Measurements from ENCODE around the gene CDNF.
"Not testable (repeated sequence)": the region's sequence is repeated elsewhere in the genome, so short reads cannot be mapped to it uniquely, and the experiment has no call there.

The CDNF gene

GRCh38 chr10:14839305-14839695 is 1.5 kb upstream of the CDNF start:
- no peak for DNase-seq (ENCODE audit: low read depth in 2 of 2)

DNA sequence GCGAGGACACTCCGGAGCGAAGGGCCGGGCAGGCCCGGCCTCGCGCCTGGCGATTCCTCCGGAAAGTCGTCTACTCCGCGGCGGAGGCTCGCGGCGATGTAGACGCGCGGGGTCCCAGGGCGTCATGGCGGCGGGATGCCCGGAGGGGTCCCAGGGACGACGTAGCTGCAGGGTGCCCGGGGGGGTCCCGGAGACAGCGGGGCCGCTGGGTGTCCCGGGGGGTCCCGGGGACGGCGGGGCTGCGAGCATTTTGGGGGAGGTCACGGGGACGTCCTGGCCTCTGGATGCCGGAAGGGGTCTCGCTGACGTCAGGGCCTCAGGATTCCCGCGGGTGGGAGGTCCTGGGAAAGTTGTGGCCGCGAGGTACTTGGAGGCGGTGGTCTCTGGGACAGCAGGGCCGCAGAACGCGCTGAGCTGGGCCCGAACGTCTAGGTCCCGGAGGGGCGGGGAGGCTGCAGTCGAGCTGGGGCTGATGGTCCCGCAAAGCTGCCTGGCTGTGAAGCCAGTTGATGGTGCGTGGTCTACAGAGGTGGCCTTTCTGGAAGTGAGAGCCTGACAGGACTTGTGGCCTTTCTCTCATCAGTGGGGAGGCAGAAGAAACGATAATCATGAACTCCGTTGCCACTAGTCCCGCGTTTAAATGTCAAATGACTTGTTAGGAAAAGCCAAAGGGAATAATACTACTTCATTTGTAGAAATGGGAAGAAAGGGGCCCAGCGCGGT is 906 bp upstream of the CDNF start:
- DNase-seq (ENCODE audit: low read depth in 2 of 2) = no peak

DNA sequence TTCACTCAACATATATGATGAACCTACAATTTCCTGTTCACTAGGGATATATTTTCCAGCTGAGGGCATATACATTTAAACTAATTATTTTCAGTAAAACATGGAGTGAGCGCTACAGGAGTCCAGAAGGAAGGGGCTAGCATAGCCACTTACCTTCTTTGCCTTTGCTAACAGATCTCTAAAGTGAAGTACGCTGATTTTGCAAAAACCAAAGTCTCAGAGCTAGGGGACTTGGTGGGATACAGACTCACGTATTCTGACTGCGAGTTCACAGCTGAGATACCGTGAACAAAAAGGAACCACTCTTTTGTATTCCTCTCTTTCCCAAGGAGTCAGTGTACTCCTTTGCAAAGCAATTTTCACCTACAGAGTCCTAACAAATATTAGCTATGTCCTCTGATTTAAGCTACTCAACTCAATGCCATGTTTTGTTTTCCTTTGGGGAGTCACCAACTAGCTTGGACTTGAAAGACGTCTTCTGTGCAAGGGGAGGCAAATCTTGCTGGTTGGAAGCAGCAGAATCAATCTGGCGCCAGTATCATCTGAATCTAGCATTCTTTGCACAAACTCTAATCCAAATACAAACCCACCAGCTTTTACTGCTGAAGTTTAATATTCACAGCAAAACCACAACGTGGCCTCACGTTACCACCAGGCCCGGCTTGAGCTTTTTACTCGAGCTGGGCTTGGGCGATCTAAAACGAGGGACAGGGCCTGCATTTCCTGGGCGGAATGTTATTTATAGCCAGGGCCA is 657 bp downstream of the CDNF start:
- DNase-seq (ENCODE audit: low read depth in 2 of 2) = no peak

DNA sequence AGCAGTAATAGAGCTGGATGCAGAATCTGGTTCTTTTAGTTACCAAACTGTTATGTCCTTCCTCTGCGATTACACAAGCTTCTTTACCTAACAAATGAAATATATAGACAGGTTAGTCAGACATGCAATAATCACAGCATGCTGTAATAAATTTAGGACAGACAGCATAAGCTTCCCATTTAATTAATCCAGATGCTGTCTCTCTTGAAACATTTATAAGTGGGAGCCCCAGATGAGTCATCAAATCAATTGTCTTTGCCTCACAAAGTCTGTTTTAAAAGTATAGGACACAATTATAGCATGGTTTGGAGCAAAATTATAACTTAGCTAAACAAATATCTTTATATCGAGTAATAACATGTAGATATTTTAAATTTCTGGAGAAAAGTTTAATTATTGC is 1.6 kb downstream of the CDNF start:
- DNase-seq (ENCODE audit: low read depth in 2 of 2) = peak; percentile 47 to 54

- DNase-seq (ENCODE audit: low read depth in 2 of 2) = no peak
Observed at GRCh38 chr10:14833106-14833505, 4.7 kb downstream of the CDNF start.

GRCh38 chr10:14826076-14826829 is 11.6 kb downstream of the CDNF start:
- DNase-seq (ENCODE audit: low read depth in 2 of 2) = no peak

DNA sequence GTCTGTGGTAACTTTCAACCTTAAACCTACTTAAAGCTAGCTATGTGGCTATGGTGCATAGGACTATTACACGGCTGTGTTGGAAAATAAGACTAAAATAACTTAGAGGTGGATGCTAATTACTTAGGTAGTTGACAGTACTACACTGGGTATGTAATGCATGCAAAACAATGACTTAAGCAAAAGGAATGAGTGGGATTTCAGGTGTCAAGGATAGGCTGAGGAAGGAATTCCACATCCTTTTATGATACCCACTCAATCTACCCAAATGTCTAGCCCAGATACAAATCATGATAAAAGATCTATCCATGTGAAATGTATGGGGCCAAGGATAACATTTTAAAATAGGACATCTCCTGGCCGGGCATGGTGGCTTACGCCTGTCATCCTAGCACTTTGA is 13.9 kb downstream of the CDNF start:
- no peak for DNase-seq (ENCODE audit: low read depth in 2 of 2)

DNA sequence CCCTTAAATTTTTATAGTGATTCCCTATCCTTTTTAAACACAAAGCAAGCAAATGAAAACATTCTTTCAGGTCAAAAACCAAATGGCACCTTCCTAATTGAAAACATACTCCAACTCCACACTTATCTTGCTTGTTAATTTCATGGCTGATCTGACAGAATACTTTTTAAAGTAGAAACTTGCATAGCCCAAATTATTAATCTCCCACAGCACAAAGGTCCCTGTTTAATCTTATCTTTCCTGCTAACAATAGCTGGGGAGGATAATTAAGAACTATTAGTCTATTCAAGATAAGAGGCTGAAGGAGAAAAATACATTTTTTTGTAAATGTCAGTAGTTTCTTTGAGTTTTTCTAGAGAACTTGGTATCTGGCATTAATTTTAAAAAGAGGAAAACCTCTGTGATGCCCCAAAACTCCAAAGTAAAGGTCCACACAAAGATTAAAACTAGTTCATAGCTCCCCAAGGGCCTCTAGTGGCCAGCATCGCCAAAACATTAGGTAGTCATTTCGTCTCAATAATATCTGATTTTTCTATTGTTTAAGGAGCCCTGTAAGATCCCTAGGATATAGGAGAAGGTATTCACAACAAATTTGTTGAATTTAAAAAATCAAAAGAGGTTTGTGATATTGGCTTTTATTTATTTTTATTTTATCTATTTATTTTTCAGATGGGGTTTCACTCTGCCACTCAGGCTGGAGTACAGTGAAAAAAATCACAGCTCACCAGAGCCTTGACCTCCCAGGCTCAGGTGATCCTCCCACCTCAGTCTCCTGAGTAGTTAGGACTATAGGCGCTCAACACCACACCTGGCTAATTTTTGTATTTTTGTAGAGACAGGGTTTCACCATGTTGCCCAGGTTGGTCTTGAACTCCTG is 14.7 kb downstream of the CDNF start:
- DNase-seq (ENCODE audit: low read depth in 2 of 2) = peak in 1 of 2 experiments; percentile 20

DNA sequence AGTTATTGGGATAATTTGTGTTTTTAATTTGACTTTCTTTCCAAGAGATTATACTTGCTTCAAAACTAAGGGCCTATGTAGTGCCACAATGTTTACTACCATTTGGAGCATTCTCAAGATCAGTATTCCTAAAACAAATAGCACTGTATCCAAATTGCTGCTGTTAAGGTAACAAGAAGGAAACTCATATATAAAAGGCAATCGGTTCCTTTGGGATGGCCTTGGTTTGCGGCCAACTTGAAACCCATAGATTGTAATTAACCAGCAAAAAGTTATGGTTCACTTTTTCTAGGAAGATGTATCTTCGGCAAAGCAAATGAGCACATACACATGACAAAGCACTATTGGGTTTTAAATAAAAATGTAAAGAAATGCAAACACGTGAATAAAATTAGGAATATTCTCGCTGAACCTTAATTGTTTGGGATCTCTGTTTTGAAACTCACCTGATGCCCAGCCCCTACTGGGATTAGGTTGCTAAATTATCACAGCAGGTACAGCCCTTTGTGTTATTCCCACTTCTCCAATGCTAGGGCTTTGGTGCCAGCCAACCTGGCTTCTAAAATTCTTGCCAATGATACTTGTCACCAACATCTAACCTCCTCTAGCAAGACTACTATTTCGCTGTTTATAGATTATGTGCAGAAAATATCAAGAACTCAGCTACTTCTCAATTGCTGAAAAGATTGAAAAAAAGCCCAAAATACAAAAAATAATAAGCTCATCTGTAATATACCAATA is 16.0 kb downstream of the CDNF start:
- DNase-seq (ENCODE audit: low read depth in 2 of 2) = no peak

- DNase-seq (ENCODE audit: low read depth in 2 of 2) = no peak
Observed at GRCh38 chr10:14820775-14821154, 17.1 kb downstream of the CDNF start.

DNA sequence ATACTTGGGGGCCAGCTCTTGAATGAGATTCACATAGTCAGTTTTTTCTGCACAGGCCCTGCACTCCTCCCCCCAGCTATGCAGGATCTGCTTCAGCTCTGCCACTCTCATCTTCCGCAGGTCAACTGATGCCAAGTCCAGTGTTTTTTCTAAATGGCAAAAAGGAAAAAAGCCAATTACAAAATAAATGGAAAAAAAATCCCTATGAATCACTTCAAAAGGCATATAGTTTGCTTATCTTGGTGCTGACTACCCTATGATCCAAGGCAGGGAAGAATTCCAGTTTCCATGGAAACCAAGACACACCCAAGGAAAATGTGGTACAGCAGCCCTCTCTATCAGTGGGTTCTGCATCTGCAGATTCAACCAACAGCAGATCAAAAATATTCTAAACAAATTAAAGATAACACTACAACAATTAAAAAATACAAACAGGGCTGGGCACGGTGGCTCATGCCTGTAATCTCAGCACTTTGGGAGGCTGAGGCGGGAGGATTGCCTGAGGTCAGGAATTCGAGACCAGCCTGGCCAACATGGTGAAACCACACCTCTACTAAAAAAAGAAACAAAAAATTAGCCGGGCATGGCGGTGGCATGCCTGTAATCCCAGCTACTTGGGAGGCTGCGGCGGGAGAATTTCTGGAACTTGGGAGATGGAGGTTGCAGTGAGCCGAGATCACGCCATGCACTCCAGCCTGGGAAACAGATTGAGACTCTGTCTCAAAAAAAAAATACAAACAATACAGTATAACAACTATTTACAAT is 17.6 kb downstream of the CDNF start:
- peak in 1 of 2 experiments; percentile 20 for DNase-seq (ENCODE audit: low read depth in 2 of 2)

DNA sequence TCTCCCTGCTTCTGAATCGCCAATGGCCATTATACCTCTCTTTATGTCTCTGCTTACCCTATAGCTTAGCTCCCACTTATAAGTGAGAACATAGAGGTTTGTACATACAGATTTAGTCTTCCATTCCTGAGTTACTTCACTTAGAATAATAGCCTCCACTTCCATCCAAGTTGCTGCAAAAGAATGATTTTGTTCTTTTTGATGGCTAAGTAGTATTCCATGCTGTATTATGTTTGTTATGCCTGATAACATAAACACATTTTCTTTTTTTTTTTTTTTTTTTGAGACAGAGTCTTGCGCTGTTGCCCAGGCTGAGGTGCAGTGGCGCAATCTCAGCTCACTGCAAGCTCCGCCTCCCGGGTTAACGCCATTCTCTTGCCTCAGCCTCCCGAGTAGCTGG is 21.1 kb downstream of the CDNF start:
- not testable (repeated sequence) for DNase-seq (ENCODE audit: low read depth in 2 of 2)

- no peak for DNase-seq (ENCODE audit: low read depth in 2 of 2)
Observed at GRCh38 chr10:14815681-14816080, 22.2 kb downstream of the CDNF start.

DNA sequence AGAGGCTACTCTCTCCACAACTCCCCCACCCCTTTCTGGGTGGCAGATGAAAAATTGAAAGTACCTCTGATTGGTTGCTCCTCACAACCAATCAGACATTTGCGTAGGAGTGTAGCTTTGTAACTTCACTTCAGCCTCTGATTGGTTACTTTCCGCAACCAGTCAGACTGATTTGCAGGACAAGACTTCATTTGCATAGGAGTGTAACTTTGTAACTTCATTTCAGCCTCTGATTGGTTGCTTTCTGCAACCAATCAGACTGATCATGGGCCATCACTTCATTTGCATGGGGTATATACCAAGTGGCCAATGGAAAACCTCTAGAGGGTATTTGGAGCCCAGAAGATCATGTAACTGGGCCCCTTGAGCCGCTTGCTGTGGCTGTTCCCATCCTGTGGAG is 25.6 kb downstream of the CDNF start:
- DNase-seq (ENCODE audit: low read depth in 2 of 2) = peak in 1 of 2 experiments; percentile 3

DNA sequence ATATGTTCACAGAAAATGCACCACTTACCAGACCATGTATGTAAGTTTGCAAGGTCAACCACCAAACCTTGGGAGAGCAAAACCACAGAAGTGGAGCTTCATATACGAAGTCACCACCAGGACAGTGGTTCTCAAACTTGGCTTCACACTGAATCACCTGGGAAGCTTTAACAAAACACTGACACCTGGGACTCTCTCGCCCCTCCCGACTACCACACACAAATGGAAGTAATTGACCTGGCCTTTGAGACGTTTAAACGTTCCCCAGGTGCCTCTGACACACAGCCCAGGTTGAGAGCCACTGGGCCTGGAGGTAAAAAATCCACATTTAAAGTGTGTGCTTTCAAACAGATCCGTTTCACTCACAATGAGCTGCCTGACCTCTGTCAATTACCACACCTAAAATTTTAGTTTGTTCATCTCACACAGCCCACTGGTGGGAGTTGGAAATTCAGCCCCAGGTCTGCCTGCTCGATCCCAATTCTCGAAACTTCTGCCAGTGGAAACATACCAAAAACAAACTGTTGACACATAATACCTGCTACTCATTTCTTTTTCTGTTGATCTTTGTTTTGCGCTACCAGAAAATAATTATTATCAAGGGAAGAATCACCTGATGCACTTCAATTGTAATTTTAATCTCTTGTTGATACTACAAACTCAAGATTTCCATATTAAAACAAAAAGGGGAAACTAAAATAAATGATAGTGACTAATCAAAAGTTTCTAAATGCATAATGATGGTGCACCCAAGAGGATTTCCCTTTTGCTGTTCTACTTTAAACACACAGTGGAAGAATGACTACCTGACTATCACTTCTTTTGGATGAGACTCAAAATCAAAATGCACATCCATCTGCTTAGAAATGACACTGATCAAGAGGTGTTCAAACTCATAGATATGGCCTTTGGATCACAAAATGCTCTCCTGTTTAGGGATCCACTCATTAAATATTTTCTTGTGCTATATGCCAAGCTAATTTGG is 26.6 kb downstream of the CDNF start:
- DNase-seq (ENCODE audit: low read depth in 2 of 2) = no peak

- no peak for DNase-seq (ENCODE audit: low read depth in 2 of 2)
Observed at GRCh38 chr10:14806318-14806717, 31.5 kb downstream of the CDNF start.

DNA sequence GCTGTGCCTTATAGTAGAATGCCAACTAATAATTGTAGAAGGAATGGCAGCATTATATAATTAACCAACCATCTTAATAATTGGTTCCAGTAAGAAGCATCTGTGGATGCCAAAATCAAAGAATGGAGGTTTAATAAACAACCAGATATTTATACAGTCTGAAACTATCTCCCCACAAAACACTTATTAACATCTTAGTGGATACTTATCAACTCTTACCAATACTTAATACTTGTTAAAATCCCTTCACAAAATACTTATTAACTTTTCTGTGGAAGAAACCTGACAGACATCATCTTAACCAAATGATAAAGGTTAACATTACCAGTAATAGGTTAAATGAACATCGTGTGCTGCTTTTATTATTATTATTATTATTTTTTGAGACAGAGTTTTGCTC is 34.0 kb downstream of the CDNF start:
- DNase-seq (ENCODE audit: low read depth in 2 of 2) = no peak

GRCh38 chr10:14801723-14802122 is 36.1 kb downstream of the CDNF start:
- no peak for DNase-seq (ENCODE audit: low read depth in 2 of 2)

DNA sequence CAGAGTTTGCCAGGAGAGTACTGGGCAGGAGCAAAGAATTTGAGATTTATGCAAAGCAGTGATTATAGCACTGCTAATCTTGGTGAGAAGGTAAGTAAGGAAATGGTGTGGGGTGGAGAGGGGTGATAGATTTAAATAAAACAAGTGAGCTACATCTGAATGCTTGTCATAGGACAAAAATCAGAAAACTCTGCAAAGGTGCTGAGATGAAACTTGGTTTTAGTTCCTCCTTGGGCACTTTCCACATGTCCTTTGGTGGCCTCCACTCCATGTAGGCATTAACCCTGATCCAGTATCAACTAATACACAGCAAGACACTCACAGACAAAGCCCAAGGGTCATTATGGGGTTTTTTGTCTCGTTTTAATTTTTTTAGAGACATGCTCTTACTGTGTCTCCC is 37.4 kb downstream of the CDNF start:
- no peak for DNase-seq (ENCODE audit: low read depth in 2 of 2)
